NCI-H748 treated with DMSO at 0.1 percent for 48 hours (cell line): ENCODE measurements around the gene P2RX1.
"Not testable (repeated sequence)": the region's sequence is repeated elsewhere in the genome, so short reads cannot be mapped to it uniquely, and the experiment has no call there.

Experiments used
- DNase-seq: peaks from one replicate; lab custom pipeline; 2025; lab: John Stamatoyannopoulos, UW

The P2RX1 gene

DNA sequence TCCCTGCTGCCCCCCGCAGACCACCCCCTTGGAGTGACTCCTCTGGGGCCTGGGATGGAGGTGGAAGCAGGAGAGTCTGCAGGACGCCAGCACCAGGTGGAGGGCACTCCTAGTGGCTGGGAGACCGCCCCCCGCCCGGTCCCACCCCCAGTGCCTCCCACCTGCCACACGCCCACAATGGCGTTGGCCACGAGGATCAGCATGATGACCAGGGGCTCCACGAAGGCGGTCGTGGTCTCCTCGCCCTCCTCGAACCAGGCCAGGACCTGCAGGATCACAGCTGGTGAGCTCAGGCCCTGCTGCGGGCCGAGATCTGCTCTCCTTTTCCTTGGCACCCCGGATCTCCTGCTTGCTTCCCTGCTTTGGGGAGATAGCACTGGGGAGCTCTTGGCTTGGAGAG is 35.2 kb upstream of the P2RX1 start:
- DNase-seq = no peak

DNA sequence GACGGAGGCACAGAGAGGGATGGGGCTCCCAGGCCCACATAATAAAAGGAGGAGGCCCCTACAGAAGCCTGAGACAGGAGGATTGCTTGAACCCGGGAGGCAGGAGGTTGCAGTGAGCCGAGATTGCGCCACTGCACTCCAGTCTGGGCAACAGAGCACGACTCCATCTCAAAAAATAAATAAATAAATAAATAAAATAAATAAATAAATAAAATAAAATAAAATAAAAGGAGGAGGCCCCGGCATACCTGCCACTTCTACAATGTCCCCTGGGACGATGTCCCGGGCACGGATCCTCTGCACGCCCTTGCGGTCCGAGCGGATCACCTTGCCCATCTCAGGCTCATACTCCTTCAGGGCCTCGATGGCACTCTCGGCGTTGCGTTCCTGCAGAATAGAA is 34.7 kb upstream of the P2RX1 start:
- no peak for DNase-seq

DNA sequence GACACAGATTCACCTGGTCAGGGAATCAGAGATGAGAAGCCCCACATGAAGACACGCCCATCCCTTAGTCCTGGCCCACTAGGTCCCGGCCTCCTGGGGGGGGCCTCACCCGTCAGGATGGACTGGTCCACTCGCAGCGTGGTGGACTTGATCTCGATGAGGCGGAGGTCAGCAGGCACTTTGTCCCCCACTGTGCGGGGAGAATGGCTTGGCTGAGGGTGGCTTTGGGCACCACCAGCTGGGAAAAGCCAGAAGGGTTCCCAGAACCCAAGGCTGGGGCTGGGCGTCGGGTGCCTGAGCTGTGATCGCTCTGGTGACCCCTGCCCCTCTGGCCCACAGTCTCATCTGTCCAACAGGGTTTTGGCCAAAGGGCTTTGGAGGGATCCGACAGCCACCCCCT is 34.3 kb upstream of the P2RX1 start:
- DNase-seq = no peak

DNA sequence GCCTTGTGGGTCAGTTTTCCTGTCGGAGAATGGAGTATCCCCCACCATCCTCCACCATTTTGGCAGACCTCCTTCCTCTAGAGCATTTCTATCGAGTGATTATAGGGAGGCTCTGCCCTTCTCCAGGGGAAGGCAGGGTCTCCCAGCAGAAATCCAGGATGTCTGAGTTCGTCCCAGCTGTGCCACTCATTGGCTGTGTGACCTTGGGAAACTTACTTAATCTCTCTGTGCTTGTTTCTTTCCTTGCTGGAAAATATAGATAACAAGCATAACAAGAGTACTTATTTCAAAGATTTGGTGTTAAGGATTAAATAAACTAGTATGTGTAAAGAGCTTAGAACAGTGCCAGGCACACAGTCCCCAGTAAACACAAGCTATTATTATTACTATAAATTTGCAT is 33.2 kb upstream of the P2RX1 start:
- no peak for DNase-seq

DNA sequence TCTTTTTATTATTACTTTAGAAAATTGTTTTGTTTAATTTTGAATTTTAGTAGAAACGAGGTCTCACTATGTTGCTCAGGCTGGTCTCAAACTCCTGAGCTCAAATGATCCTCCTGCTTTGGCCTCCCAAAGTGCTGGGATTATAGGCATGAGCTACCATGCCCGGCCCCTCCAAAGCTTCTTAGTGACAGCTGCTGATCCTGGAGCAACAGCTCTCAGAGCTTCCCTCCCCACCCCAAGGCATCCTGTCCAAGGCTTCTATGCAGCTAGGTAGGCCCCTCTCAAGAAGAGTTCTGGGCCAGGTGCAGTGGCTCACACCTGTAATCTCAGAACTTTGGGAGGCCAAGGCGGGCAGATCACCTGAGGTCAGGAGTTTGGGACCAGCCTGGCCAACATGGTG is 32.3 kb upstream of the P2RX1 start:
- not testable (repeated sequence) for DNase-seq

DNA sequence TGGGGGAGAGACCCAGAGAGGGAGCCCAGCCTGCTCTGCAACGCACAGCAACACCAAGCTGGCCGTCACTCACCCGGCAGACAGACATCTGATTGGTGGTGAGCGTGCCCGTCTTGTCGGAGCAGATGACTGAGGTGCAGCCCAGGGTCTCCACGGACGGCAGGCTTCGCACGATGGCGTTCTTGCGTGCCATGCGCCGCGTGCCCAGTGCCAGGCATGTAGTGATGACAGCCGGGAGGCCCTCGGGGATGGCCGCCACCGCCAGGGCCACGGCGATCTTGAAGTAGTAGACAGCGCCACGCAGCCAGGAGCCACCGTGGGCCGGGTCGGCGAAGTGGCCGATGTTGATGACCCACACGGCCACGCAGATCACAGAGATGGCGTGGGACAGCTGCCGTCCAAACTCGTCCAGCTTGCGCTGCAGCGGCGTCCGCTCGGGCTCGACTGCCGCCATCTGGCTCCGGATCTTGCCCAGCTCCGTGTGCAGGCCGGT is 31.1 kb upstream of the P2RX1 start:
- DNase-seq = no peak

DNA sequence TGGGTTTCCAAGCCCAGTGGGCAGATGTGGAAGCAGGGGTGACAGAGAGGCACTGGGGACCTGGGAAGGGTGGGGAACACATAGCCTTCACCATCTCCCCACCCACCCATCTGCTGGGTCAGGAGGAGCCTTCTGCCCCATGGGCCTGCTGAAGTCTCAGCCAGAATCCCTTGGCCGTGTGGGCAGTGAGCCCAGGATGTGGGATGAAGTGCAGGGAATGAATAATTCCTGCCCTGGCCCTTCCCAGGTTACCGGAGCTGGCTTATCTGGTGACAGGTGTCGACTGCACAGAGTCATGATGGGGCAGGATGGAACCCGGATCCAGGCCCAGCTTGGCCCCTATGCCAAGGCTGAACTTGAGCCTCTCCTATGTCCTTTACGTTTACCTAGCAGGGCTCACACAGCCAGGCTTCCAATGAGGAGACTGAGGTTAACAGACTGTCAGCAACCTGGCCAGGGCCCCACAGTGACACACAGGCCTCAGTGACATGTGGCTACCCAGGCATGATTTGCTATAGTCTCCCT is 30.5 kb upstream of the P2RX1 start:
- DNase-seq = no peak

DNA sequence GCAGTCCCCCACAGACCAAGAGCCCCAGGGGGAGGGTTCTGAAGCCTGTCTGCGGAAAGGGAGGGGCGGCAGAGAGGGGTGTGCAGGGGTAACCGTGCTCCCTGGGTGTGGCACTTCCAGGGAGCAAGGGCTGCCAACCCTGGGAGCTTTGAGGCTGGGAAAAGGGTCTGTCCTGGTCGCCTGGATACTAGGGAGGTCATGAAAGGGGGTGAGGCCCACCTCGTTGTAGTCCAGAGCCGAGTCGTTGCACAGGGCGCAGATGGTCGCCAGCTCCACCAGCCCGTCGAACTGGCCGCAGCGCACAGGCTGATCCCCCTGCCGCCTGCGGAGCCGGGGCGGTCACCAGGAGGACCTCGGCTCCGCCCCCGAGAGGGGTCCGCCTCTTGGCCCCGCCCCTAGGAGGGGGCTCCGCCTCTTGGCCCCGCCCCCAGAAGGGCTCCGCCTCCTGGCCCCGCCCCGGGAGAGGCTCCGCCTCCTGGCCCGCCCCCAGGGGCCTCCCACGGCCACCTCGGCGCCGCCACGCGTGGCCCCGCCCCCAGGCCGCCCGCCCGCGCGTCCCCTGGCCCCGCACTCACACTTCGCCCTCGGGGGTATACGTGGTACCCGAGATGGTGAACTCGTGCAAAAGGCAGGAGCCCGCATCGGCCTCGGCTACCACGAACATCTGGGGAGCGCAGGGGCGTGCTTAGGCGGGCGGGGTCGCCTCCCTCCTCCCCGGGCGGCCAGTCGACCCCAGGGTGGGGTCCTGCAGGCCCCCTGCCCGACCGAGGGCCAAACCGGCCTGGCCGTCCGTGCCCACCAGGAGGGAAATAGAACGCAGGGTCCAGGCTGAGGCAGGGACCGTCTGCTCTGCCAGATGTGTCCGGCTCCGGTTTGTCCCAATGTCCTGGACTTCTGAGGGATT is 28.5 kb upstream of the P2RX1 start:
- no peak for DNase-seq

DNA sequence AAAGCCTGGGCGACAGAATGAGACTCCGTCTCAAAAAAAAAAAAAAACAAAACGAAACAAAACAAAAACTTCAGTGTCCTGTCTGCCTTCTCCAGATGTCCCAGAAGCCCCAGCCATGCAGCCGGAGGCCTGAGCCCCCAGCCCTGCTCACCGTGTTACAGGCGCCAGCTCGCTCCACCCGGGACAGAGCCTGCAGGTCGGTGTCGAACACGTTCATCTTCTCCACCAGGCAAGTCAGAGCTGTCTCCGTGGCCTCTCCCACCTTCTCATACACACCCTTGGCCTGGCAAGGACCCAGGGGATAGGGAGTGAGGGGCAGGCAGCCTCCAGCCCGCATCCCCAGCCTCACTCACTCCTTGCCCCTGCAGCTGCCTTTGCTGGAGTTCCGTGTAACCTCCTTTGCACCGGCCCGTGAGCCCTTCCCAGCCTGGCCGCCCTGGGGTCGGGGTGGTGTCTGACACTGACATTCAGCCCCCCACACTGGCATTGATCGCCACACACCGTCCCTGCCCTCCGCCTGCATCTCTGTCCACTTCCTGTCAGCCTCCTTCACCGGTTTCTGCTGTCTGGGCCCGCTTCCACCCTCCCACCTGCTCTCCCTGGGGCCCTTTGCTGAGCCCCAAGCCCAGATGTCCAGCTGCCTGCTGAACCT is 27.1 kb upstream of the P2RX1 start:
- no peak for DNase-seq

DNA sequence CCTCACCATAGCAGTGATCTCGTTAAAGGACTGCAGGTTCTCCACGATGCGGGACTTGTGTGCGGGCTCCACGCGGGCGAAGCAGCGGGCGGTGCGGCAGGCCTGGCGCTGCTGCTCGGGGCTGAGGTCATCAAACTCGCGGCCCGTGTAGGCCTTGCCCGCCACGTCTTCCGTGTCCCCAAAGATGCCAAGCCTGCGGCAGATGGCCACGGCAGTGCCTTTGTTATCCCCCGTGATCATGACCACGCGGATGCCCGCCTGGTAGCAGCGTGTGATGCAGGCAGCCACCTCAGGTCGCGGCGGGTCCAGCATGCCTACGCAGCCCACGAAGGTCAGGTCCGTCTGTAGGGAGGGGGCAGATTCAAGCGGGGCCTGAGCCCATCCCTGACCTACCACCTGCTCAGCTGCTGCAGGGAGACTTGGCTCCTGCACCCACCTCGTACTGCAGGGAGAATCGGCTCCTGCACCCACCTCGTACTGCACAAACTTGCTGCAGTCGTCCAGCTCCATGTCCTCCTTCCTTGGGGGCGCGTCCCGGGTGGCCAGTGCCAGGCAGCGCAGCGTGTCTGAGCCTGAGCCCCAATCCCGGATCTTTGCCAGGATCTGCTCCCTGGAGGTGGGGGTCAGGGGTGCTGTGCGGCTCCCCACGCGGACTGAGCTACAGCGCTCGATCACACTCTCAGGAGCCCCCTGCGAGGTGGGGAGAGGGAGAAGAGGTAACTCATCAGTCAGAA is 24.9 kb upstream of the P2RX1 start:
- no peak for DNase-seq

DNA sequence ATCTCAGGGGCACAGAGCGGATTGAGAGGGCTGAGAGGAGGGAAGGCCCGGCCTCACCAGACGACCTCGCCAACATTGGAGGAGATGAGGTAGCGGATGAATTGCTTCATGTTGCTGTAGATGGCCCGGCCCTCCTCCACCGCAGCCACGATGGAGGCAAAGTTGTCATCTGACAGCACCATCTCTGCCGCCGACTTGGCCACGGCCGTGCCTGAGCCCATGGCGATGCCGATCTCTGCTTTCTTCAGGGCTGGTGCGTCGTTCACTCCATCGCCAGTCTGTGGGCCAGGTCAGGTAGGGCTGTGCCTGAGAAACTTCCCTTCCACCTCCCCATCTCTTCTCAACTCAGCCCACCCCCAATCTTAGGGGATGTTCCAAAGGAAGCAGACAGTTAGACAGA is 21.1 kb upstream of the P2RX1 start:
- DNase-seq = no peak

DNA sequence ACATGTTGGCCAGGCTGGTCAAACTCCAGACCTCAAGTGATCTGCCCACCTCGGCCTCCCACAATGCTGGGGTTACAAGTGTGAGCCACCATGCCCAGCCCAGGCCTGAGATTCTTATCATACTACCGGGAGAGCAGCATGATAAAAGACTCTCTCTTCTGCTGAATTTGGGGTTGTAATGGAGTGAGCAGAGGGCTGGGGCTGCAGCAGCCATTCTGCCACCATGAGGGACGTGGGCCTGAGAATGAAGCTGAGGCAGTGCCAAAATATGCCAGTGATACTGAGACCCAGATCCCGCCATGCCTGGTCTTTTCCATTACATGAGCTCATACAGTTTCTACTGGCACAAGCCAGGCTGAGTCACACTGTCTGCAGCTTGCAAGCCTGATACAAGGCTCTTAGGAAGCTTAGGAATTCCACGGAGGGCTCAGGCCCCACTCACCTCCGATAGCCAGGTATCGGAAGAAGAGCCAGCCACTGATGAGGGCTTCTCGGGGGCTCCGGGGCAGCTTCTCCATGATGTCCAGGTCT is 19.6 kb upstream of the P2RX1 start:
- DNase-seq = no peak

DNA sequence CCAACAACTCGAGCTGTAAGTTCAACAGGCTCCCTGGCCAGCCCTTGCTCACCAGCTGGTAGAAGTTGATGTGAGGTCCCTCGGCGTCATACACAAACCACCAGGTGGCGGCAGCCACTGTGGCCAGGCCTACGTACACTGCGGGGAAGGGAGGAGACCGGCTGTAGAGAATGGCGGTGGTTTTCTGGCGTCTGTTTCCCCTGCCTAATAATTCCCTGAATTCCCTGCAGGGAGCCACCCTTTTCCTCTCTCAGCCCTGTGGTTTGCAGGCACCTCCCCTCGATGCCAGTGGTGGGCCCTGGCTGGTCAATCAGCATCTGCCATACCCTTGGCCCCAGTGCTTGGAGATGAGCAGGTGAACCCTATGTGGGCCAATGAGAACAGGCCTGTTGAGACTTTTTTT is 18.9 kb upstream of the P2RX1 start:
- peak; percentile 22 for DNase-seq

DNA sequence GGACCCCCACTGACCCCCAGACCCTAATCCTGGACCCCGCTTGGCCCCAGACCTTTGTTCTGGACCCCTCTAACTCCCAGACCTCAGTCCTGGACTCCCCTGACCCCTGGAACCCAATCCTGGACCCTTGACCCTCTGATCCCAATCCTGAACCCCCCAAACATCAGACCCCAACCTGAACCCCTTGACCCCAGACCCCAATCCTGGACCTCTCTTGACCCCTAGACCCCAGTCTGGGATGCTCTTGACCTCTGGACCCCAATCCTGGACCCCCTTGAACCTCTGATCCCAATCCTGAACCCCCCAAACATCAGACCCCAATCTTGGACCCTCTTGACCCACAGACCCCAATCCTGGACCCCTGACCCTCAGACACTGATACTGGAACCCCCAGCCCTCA is 13.5 kb upstream of the P2RX1 start:
- DNase-seq = no peak

DNA sequence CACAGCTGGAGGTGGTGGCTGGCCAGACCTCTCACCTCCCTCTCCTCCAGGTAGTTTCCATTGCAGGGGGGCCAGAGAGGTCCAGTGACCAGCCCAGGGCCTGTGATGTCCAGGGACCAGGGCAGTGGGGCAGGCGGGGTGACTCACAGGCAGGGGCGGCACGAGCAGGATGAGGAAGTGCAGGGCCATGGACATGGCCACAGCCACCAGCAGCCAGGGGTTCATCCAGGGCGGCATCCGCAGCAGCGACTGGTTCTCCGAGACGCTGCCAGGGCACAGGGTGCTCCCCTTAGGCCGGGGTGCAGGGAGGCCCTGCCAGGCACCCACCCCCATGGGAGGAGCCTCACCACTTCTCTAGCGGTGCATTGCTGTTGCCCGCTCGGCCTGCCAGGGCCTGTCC is 12.9 kb upstream of the P2RX1 start:
- no peak for DNase-seq

DNA sequence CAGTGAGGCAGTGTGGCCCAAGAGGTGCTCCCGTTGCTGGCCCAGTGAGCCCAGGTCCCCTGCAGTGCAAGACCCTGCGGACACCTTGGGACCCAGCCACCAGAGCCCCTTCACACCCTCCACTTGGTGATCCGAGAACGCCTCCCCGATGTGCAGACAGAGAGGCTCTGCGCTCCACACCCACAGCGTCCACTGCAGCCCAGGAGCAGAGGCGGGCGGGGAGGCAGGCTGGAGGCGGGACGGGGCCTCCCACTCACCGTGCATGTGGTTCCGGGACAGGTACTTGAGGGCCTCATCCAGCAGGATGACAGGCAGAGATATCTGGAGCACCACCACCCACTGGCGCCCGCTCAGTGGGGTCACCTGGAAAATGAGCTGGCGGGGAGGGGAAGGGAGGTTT is 12.1 kb upstream of the P2RX1 start:
- no peak for DNase-seq

DNA sequence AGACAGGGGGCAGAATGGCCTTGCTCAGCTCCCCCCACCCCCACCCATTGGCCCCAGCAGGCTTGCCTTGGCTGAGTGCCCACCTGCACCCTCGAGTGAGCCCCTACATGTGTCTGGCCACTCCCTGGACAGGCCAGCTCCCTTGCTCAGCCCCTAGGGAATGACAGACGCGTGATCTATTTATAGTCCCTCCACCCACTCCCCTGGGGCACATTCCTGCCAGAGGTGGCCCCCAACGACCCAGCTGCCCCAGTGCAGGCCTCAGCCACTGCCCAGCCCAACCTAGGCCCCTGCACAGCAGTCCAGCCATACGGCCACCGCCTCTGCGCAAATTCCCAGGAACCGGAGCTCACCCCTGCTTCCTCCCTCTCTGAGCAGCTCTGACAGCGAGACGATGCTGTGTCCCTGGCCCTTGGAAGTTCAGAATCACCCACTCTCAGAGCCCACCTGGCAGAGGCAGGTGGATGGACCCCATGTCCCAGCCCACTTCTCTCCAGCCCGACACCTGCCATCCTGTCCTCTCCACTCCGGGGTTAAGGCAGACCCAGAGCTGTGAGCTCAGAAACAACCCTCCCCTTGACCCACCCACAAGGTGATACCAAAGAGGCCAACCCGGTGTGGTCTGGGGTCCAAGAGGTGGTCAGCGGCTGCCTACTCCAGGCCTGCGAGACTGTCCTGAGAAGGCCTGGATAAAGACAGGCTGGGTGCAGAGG is 11.5 kb upstream of the P2RX1 start:
- no peak for DNase-seq

DNA sequence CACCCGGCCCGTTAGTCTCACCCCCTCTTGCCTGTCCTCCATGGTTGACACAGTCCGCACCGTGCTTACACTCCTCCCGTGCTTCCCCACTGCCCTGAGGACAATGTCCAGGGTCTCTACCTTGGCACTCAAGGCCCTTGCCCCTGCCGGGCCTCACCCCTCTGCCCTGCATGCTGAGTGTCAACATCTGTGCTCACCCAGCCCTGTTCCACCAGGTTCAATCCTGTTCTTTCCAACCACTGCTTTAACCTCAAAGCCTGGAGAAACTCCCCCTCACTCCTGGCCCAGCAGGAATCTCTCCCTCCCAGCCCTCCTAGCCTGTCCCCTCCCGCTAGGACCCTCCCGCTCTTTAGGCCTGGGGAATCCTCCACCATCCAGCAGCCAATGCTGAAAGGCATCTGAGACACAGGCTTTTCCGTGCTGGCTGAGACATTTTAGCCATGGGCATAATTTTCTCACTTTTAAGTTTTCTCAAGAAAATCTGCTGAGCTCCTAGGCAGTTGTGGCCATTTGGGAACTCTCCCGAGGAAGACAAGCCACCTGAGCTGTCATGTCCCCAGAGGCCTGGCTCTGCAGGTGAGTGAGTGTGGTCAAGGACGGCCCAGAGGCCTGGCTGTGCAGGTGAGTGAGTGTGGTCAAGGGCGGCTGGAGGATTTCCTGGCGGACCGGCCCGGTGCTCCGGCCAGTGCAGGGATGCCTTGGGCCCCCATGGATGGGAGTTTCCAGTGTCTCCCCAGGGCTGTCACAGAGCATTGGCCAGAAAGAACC is 10.8 kb upstream of the P2RX1 start:
- DNase-seq = no peak

DNA sequence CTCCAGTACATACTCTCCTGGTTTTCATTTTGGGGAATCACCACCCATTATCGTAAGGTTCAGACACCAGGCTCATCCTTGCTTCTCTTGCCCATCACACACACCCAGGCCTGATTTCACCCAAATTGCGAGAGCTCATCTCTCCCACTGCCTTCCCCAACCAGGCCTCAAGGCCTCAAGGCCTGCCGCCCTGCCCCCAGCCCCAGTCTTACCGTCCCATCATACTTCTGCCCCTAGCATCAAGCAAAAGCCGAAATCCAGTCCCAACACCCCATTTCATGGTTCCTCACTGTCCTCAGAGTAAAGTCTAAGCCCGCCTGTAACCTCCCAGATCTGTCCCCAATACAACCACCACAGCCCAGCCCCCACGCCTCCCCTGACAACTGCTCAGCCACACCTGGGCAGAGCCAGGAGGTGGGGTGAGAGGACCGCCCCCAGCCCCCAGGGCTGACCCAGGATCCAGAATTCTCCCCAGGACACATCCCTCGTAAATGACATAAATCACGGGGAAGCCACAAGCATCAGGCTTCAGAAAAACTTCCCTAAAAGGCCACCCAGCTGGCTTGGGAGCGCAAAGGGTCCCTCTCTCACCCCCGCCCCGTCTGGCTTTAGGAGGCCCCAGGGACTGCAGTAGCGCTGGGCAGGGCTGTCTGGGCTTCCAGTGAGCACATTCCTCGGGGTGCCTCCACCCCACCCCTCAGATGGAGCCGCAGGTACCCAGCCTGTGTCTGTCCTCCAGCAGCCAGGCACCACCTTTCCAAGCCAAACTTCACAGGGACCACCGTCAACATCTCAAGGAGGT is 9.6 kb upstream of the P2RX1 start:
- no peak for DNase-seq
